Karpas-422 (cell line): ENCODE measurements around the gene MMRN1. TPM values are rescaled to one million over a fixed set of nuclear protein-coding genes. Genes with fewer than 3 reads are reported as not detected.

Experiments used
- DNase-seq: peaks from one replicate; pipeline ENCODE4 v3.0.0-alpha.2; 2015
- H2AFZ ChIP-seq: fragments of 200-600 bp; sonication (generic); 2 replicates; pipeline ENCODE4 v1.6.1; 2014; ENCODE audit warnings: antibody characterized with exemption, low read length, mixed read lengths
- H3K27ac ChIP-seq: fragments of 200-600 bp; sonication (generic); 2 replicates; pipeline ENCODE4 v1.5.1; 2014; ENCODE audit warnings: mild to moderate bottlenecking, low read length, moderate library complexity
- H3K27me3 ChIP-seq: fragments of 200-600 bp; sonication (generic); 2 replicates; pipeline ENCODE4 v1.6.1; 2014; ENCODE audit warnings: low read length, mixed read lengths
- H3K36me3 ChIP-seq: fragments of 200-600 bp; sonication (generic); 2 replicates; pipeline ENCODE4 v1.6.1; 2014; ENCODE audit warnings: low read length, mixed read lengths; ENCODE audit not compliant: insufficient read depth
- H3K4me1 ChIP-seq: fragments of 200-600 bp; sonication (generic); 2 replicates; pipeline ENCODE4 v1.6.1; 2014; ENCODE audit warnings: mild to moderate bottlenecking, low read length, mixed read lengths
- H3K4me2 ChIP-seq: fragments of 200-600 bp; sonication (generic); 2 replicates; pipeline ENCODE4 v1.6.1; 2014; ENCODE audit warnings: low read length, low read depth, mild to moderate bottlenecking; ENCODE audit not compliant: poor library complexity, severe bottlenecking
- H3K4me3 ChIP-seq: fragments of 200-600 bp; sonication (generic); 2 replicates; pipeline ENCODE4 v1.5.1; 2014; ENCODE audit warnings: mild to moderate bottlenecking, antibody characterized with exemption, low read length, mixed read lengths
- H3K79me2 ChIP-seq: fragments of 200-600 bp; sonication (generic); 2 replicates; pipeline ENCODE4 v1.6.1; 2014; ENCODE audit warnings: mild to moderate bottlenecking, low read length, mixed read lengths
- H3K9ac ChIP-seq: fragments of 200-600 bp; sonication (generic); 2 replicates; pipeline ENCODE4 v1.6.0; 2014; ENCODE audit warnings: low read length
- H3K9me2 ChIP-seq: fragments of 200-600 bp; sonication (generic), shearing (Covaris generic); replicated peaks from 2 replicates; pipeline ENCODE4 v1.6.0; 2014; ENCODE audit warnings: mild to moderate bottlenecking, low read length, moderate library complexity; ENCODE audit not compliant: insufficient read depth
- H3K9me3 ChIP-seq: fragments of 300-700, 200-600 bp; sonication (generic); 2 replicates; pipeline ENCODE4 v1.6.1; 2014; ENCODE audit warnings: low read length, mixed read lengths
- H4K20me1 ChIP-seq: fragments of 200-600 bp; sonication (generic); 2 replicates; pipeline ENCODE4 v1.6.1; 2014; ENCODE audit warnings: mild to moderate bottlenecking, antibody characterized with exemption, low read length, low read depth; ENCODE audit not compliant: insufficient read depth
- total RNA-seq: library from RNA; depleted of rRNA; stranded (reverse); fragments of >200 nt; shearing (Covaris generic); gene quantifications from 2 replicates; pipeline ENCODE4 v1.2.3, GENCODE V29; 2014; ENCODE audit warnings: low replicate concordance

MMRN1 gene
- total RNA-seq, 1 experiment from 2014 or later, result not detected

- Histone ChIP-seq H3K4me1 (no peaks in the 10 kb centered on the region), H3K4me3 (no peak overlapping the region), H3K36me3 (no peaks in the 10 kb centered on the region), H3K79me2 (no peaks in the 10 kb centered on the region), H3K4me2 (no peak overlapping the region), H2AFZ (no peak overlapping the region), H3K27ac (no peak overlapping the region), H4K20me1 (no peaks in the 10 kb centered on the region), H3K27me3 (no peaks in the 10 kb centered on the region), H3K9me3 (no peaks in the 10 kb centered on the region), H3K9me2 (no peaks in the 10 kb centered on the region), H3K9ac (no peak overlapping the region)
- DNase-seq, result no peak
Observed at GRCh38 chr4:89904524-89904923, 9.9 kb downstream of the MMRN1 start.

- Histone ChIP-seq H3K9me3 (no peaks in the 10 kb centered on the region), H3K4me3 (no peak overlapping the region), H3K79me2 (no peaks in the 10 kb centered on the region), H2AFZ (no peak overlapping the region), H3K36me3 (no peaks in the 10 kb centered on the region), H3K27ac (no peak overlapping the region), H4K20me1 (no peaks in the 10 kb centered on the region), H3K9me2 (no peaks in the 10 kb centered on the region), H3K4me2 (no peak overlapping the region), H3K27me3 (no peaks in the 10 kb centered on the region), H3K9ac (no peak overlapping the region), H3K4me1 (no peaks in the 10 kb centered on the region)
- no peak for DNase-seq
Observed at GRCh38 chr4:89906316-89906715, 11.7 kb downstream of the MMRN1 start.

- no peak overlapping the region for H2AFZ ChIP-seq
- H3K4me2 ChIP-seq, result no peak overlapping the region
- no peak for DNase-seq
- no peaks in the 10 kb centered on the region for H4K20me1 ChIP-seq
- H3K79me2 ChIP-seq, result no peaks in the 10 kb centered on the region
- H3K9ac ChIP-seq, result no peak overlapping the region
- H3K4me1 ChIP-seq, result no peaks in the 10 kb centered on the region
- H3K27ac ChIP-seq, result no peak overlapping the region
- no peaks in the 10 kb centered on the region for H3K36me3 ChIP-seq
- H3K9me2 ChIP-seq, result no peaks in the 10 kb centered on the region
- H3K27me3 ChIP-seq, result no peaks in the 10 kb centered on the region
- no peaks in the 10 kb centered on the region for H3K9me3 ChIP-seq
- no peak overlapping the region for H3K4me3 ChIP-seq
Observed at GRCh38 chr4:89906777-89907521, 12.3 kb downstream of the MMRN1 start.

- no peaks in the 10 kb centered on the region for H3K79me2 ChIP-seq
- no peak overlapping the region for H3K9ac ChIP-seq
- H3K4me2 ChIP-seq, result no peak overlapping the region
- DNase-seq, result no peak
- no peaks in the 10 kb centered on the region for H3K27me3 ChIP-seq
- no peaks in the 10 kb centered on the region for H3K4me1 ChIP-seq
- H3K9me2 ChIP-seq, result no peaks in the 10 kb centered on the region
- H3K9me3 ChIP-seq, result no peaks in the 10 kb centered on the region
- no peaks in the 10 kb centered on the region for H3K36me3 ChIP-seq
- H2AFZ ChIP-seq, result no peak overlapping the region
- H4K20me1 ChIP-seq, result no peaks in the 10 kb centered on the region
- H3K27ac ChIP-seq, result no peak overlapping the region
- no peak overlapping the region for H3K4me3 ChIP-seq
Observed at GRCh38 chr4:89909889-89910288, 15.2 kb downstream of the MMRN1 start.

- Histone ChIP-seq H3K9ac (no peak overlapping the region), H3K4me1 (no peaks in the 10 kb centered on the region), H2AFZ (no peak overlapping the region), H3K4me3 (no peak overlapping the region), H3K36me3 (no peaks in the 10 kb centered on the region), H3K9me3 (no peaks in the 10 kb centered on the region), H3K27ac (no peak overlapping the region), H3K27me3 (no peaks in the 10 kb centered on the region), H3K9me2 (no peaks in the 10 kb centered on the region), H3K4me2 (no peak overlapping the region), H3K79me2 (no peaks in the 10 kb centered on the region), H4K20me1 (no peaks in the 10 kb centered on the region)
- DNase-seq, result no peak
Observed at GRCh38 chr4:89913623-89914022, 19.0 kb downstream of the MMRN1 start.

- Histone ChIP-seq H3K4me1 (no peaks in the 10 kb centered on the region), H3K9me3 (no peaks in the 10 kb centered on the region), H3K9me2 (no peaks in the 10 kb centered on the region), H3K9ac (no peak overlapping the region), H3K36me3 (no peaks in the 10 kb centered on the region), H3K79me2 (no peaks in the 10 kb centered on the region), H2AFZ (no peak overlapping the region), H4K20me1 (no peaks in the 10 kb centered on the region), H3K4me3 (no peak overlapping the region), H3K27ac (no peak overlapping the region), H3K4me2 (no peak overlapping the region), H3K27me3 (no peaks in the 10 kb centered on the region)
- DNase-seq, result peak; percentile 41
Observed at GRCh38 chr4:89914609-89915550, 20.2 kb downstream of the MMRN1 start.

GRCh38 chr4:89915937-89916336, 21.3 kb downstream of the MMRN1 start:
- Histone ChIP-seq H3K27ac (no peak overlapping the region), H2AFZ (no peak overlapping the region), H3K4me1 (no peaks in the 10 kb centered on the region), H3K36me3 (no peaks in the 10 kb centered on the region), H3K4me3 (no peak overlapping the region), H3K9me2 (no peaks in the 10 kb centered on the region), H3K9me3 (no peaks in the 10 kb centered on the region), H3K4me2 (no peak overlapping the region), H4K20me1 (no peaks in the 10 kb centered on the region), H3K9ac (no peak overlapping the region), H3K27me3 (no peaks in the 10 kb centered on the region), H3K79me2 (no peaks in the 10 kb centered on the region)
- DNase-seq, result no peak

GRCh38 chr4:89922848-89923416, 28.3 kb downstream of the MMRN1 start:
- Histone ChIP-seq H3K4me3 (no peak overlapping the region), H3K9ac (no peak overlapping the region), H3K4me2 (no peak overlapping the region), H2AFZ (no peak overlapping the region), H3K79me2 (no peaks in the 10 kb centered on the region), H3K27me3 (no peaks in the 10 kb centered on the region), H3K9me3 (no peaks in the 10 kb centered on the region), H3K36me3 (no peaks in the 10 kb centered on the region), H3K4me1 (no peaks in the 10 kb centered on the region), H3K9me2 (no peaks in the 10 kb centered on the region), H3K27ac (no peak overlapping the region), H4K20me1 (no peaks in the 10 kb centered on the region)
- DNase-seq, result no peak
